NCI-H128 (cell line): ENCODE measurements around the gene ARHGEF35.
"Not testable (repeated sequence)": the region's sequence is repeated elsewhere in the genome, so short reads cannot be mapped to it uniquely, and the experiment has no call there.

ENCODE experiments used
- DNase-seq: peaks from one replicate; lab custom pipeline; 2025; ENCODE audit not compliant: unreplicated experiment; lab: John Stamatoyannopoulos, UW

ARHGEF35 gene

GRCh38 chr7:144179165-144179479 lies 16.5 kb downstream of the ARHGEF35 start:
- DNase-seq = not testable (repeated sequence)

DNA sequence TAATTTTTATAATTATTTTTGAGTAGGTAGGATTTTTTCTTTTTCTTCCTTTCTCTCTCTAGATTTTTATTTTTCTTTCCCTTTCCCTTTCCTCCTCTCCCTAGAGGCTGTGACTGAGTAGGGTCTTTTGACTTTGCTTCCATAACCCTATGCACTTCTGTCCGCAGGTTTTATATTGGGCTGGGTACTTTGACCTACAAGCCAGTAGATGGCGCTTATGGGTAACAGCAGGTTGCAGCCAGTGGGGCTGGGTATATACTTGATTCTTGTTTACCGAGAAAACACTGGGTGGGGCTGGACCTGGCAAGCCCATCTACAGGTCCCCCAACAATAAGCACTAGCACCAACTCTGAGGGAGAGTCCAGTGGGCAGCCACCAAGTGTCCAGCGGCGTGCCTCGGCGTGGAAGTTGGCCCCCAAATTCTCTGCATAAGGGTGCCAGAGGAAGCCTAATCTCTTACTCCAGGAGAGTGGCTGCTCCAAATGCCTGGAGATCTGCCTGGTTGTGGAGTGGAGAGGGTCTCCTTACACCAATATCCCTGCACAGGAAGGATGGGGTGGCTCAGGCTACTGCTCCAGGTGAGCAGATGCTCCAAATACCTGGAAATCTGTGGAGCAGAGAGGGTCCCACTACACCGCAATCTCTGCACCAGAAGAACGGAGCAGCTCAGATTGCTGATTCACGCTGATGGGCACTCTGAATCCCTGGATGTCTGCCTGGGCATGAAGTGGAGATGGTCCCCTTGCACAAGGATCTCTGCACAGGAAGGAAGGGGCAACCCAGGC lies 17.1 kb downstream of the ARHGEF35 start:
- not testable (repeated sequence) for DNase-seq

- no peak for DNase-seq
Measured at GRCh38 chr7:144174613-144175012, 21.0 kb downstream of the ARHGEF35 start.

GRCh38 chr7:144171594-144172350 lies 23.9 kb downstream of the ARHGEF35 start:
- DNase-seq = not testable (repeated sequence)

GRCh38 chr7:144164784-144165183 lies 30.8 kb downstream of the ARHGEF35 start:
- DNase-seq = no peak

DNA sequence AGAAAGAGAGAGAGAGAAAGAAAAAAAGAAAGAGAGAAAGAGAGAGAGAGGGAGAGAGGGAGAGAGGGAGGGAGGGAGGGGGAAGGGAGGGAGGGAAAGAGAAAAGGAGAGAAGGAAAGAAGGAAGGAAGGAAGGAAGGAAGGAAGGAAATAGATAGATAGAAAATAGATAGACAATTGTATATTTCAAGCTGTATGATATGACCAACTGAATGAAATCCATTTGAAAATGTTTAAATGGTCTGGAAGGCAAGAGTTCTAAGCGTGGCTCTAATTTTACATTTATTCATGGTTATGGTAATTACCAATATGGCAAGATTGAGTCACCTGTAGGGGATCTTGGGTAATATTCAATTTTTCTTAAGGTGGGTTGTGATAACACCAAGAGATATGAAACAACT lies 36.8 kb downstream of the ARHGEF35 start:
- no peak for DNase-seq

DNA sequence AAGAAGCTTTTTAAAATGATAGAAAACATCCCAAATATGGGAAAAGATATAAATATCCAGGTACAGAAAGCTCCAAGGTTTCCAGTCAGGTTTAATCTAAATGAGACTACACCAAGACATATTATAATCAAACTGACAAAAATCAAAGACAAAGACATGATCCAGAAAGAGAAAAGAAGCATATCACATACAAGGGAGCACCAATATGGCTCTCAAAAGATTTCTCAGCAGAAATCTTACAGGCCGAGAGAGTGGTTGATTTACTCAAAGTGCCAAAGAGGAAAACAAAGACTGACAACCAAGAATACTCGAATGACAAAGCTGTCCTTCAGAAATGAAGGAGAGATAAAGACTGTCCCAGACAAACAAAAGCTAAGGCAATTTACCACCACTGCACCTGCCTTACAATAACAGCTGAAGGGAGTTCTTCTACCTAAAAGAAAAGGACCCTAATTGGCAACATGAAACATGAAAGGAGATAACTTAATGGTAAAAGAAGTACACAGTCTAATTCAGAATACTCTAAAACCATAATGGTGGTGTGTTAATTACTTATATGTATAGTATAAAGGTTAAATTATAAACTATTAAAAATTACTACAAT lies 47.3 kb downstream of the ARHGEF35 start:
- no peak for DNase-seq

- no peak for DNase-seq
Measured at GRCh38 chr7:144144426-144144825, 51.2 kb downstream of the ARHGEF35 start.

DNA sequence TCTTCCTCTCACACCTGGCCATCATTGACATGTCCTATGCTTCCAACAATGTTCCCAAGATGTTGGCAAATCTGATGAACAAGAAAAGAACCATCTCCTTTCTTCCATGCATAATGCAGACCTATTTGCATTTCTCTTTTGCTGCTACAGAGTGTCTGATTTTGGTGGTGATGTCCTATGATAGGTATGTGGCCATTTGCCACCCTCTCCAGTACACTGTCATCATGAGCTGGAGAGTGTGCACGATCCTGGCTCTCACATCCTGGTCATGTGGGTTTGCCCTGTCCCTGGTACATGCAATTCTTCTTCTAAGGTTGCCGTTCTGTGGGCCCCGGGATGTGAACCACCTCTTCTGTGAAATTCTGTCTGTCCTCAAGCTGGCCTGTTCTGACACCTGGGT lies 53.4 kb downstream of the ARHGEF35 start:
- no peak for DNase-seq

DNA sequence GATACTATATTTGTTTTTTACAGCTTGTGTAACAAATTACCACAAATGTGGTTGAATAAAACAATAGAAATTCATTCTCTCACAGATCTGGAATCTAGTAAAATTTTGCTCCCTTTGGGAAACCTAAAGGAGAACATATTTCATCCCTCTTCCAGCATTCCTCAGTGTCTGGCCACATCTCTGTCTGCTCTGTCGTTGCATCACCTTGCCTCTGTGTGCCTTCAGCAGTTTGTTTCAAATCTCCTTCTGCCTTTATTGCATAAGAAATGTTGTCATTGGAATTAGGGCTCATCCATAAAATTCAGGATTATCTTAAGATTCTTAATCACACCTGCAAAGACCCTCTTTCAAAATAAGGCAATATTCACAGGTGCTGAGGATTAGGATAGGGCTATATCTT lies 58.1 kb downstream of the ARHGEF35 start:
- DNase-seq = no peak
